Left lung (tissue), 10 donors: ENCODE data around the gene PCTP. TPM values are rescaled to one million over a fixed set of nuclear protein-coding genes. Genes with fewer than 3 reads are reported as not detected.

Experiments
- ATAC-seq: fragments of 200-7000 bp; cut with Tn5 transposase; one replicate; pipeline ENCODE4 v1.9.1; 2020; ENCODE audit warnings: moderate library complexity
- DNase-seq, 4 donors: peaks; one replicate each; pipeline ENCODE4 v3.0.0-alpha.2; 2013 to 2020
- H3K27ac ChIP-seq, 2 donors: fragments of 200-600 bp; sonication (generic) in 1 of 2; one replicate each; pipeline versions ENCODE4 v1.5.0 to v1.8.0; 2020 to 2021
- H3K27me3 ChIP-seq, 2 donors: fragments of 200-600 bp; sonication (generic) in 1 of 2; one replicate each; pipeline versions ENCODE4 v1.5.0 to v1.8.0; 2020 to 2021
- H3K36me3 ChIP-seq, 2 donors: fragments of 200-600 bp; sonication (generic) in 1 of 2; one replicate each; pipeline versions ENCODE4 v1.5.0 to v1.8.0; 2020 to 2021
- H3K4me1 ChIP-seq, 2 donors: fragments of 200-600 bp; one replicate each; pipeline ENCODE4 v1.8.0; 2021
- H3K4me3 ChIP-seq, 2 donors: fragments of 200-600 bp; sonication (generic) in 1 of 2; one replicate each; pipeline versions ENCODE4 v1.5.0 to v1.8.0; 2020 to 2021; ENCODE audit warnings: mild to moderate bottlenecking in 1 of 2
- H3K9me3 ChIP-seq, 2 donors: fragments of 200-600 bp; sonication (generic) in 1 of 2; one replicate each; pipeline versions ENCODE4 v1.5.0 to v1.8.0; 2020 to 2021
- intact Hi-C, 2 donors: fragments of 100-400 bp; cut with DNase I; formaldehyde crosslinking; loops; one replicate each; pipeline versions ENCODE4 v1.11.2 to v1.14.2; 2022
- polyA plus RNA-seq, 6 donors: library from polyadenylated mRNA; unstranded; fragments of 120-200 nt; gene quantifications; one replicate each; pipeline ENCODE4 v1.2.1, GENCODE V29; 2013; ENCODE audit not compliant: insufficient read length in 6 of 6
- total RNA-seq, 2 donors: library from RNA; stranded (reverse); fragmentation: NEBNext Ultra II Directional; extraction: Animal tissue kit (Norgen Biotek cat#: 25700); gene quantifications; one replicate each; pipeline ENCODE4 v1.2.1, GENCODE V29; 2021
- TF ChIP-seq, protein P1 (sequence below), 2 donors: fragments of 200-600 bp; sonication (generic) in 1 of 2; IDR thresholded peaks; one replicate each; pipeline versions ENCODE4 v1.5.0 to v1.8.0; 2021; ENCODE audit warnings: antibody characterized with exemption in 2 of 2
- donor health status: DM: no; HTN: yes; CAD: no.
- donor health status: DM: no; HTN: no; CAD: no.

Gene PCTP
- total and polyA plus RNA-seq, 8 donors: 19.0 to 24.2 (median 21.9) TPM

DNA sequence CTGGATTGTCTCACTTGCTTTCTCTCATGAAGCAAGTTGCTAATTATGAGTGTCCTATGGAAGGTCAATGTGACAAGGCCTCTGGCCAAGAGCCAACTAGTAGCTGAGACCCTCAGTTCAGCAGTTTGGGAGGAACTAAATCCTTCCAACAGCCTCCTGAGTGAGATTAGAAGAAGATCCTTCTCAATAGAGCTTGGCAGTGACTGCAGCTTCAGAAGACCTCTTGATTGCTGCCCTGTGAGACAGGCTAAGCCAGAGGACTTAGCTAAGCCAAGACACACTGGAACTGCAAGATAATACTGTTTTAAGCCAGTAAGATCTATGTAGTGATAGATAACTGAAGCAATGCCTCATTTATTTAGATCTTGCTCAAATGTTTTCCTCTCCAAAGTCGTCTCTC is 34.3 kb downstream of the PCTP start:
- H3K4me3 ChIP-seq: no peak overlapping the region
- no peaks in the 10 kb centered on the region for H3K9me3 ChIP-seq
- H3K4me1 ChIP-seq: peaks cover 0 to 7% of the 10 kb centered on the region in 2 donors
- H3K27me3 ChIP-seq: no peaks in the 10 kb centered on the region
- DNase-seq: no peak
- H3K27ac ChIP-seq: no peak overlapping the region
- TF ChIP-seq, protein P1, sequence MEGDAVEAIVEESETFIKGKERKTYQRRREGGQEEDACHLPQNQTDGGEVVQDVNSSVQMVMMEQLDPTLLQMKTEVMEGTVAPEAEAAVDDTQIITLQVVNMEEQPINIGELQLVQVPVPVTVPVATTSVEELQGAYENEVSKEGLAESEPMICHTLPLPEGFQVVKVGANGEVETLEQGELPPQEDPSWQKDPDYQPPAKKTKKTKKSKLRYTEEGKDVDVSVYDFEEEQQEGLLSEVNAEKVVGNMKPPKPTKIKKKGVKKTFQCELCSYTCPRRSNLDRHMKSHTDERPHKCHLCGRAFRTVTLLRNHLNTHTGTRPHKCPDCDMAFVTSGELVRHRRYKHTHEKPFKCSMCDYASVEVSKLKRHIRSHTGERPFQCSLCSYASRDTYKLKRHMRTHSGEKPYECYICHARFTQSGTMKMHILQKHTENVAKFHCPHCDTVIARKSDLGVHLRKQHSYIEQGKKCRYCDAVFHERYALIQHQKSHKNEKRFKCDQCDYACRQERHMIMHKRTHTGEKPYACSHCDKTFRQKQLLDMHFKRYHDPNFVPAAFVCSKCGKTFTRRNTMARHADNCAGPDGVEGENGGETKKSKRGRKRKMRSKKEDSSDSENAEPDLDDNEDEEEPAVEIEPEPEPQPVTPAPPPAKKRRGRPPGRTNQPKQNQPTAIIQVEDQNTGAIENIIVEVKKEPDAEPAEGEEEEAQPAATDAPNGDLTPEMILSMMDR (IDR thresholded peaks at IDR 0.05): no peak
- intact Hi-C loops: no loop called here
- ATAC-seq: no peak
- H3K36me3 ChIP-seq: no peaks in the 10 kb centered on the region

DNA sequence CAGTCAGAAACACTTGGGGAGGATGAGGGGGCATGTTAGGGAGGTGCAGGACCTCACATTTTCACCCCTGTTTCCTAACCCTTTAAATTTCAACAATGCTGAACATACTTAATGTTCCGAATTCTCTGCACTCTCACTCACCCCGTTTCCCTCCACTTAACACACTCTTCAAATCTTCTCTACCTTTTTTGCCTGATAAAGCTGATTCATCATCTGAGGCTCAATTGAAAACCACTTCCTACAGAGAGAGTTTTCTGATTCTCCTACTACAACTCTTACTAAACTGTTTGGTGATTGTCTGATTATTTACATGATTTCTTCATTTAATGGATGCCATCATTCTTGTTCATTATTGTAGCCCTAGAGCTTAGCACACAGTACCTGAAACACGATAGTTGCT is 42.4 kb downstream of the PCTP start:
- TF ChIP-seq, protein P1 (IDR thresholded peaks at IDR 0.05): no peak
- no peak overlapping the region for H3K4me3 ChIP-seq
- H3K4me1 ChIP-seq: no peaks in the 10 kb centered on the region
- H3K36me3 ChIP-seq: no peaks in the 10 kb centered on the region
- no peak overlapping the region for H3K27ac ChIP-seq
- intact Hi-C loops: no loop called here
- H3K27me3 ChIP-seq: no peaks in the 10 kb centered on the region
- ATAC-seq (no peak), DNase-seq (no peak)
- peaks cover 0 to 9% of the 10 kb centered on the region in 2 donors for H3K9me3 ChIP-seq

DNA sequence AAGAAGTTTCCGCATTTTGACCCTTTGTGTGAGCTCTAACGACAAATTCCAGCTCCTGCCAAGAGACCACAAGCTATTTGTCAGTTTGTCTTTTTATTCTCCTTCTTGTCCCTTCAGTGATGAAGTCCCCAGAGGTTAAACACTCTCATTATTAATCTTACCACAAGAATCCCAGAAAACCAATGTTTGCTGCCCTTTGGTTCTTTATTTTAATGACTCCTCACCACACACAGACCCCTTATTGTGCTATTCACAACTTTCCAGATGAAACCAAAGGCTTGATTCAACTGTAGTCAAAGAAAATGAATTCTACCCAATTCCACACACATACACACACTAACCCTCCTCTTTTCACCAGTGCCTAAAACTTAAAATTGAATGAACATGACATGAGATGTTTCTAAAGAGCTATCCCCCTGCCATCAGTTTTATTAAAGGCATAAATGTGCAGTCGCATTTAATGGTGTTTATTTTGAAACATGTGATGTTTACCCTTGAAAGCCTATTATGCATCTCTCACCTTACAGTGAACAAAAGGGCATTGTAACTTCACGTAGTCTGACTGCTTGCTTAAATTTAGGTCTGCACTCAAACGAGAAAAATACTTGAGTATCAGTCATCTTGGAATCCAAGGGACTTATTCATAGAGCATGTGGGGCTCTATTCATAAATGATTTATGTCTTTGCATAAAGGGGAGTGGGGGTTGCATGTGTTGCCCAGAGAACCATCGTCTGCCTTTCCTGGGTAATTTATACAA is 44.1 kb downstream of the PCTP start:
- Histone ChIP-seq H3K27me3 (no peaks in the 10 kb centered on the region), H3K4me3 (no peak overlapping the region), H3K36me3 (no peaks in the 10 kb centered on the region), H3K9me3 (peaks cover 0 to 14% of the 10 kb centered on the region in 2 donors), H3K4me1 (no peaks in the 10 kb centered on the region), H3K27ac (no peak overlapping the region)
- intact Hi-C loops: no loop called here
- TF ChIP-seq, protein P1 (IDR thresholded peaks at IDR 0.05): no peak
- no peak for DNase-seq
- no peak for ATAC-seq

DNA sequence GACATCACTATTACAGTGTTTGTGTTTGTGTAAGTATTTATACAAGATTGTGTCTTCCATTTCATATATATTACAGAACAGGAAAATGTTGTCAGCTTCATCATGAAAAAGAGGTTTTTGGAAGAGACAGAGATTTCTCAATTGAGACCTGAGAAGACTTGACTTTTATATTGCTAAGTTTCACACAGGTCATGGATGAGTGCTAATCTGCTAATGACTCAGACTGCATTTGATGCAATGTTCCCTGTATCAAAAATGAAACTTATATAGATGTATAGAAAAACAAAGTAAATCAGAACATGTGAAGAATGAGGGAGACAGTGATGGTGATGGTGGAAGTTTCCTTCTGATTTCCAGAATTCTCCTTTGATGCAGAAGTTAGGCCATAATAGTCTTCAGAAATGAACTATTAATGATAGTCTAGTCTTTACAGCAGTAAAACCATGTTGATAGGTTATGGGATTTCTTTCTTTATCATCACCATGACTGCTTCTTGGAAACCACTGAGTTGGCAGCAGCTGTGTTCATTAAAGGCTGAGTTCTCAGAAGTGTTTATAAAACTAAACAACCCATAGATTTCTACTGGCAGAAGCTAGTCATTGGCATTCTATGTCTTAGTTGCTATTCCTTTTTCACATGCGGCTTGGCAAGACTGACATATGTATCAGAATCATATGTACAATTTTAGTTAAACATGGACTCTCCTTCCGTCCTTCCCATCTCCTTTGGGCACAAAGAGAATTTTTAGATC is 56.1 kb downstream of the PCTP start:
- no peak overlapping the region for H3K27ac ChIP-seq
- H3K4me1 ChIP-seq: no peaks in the 10 kb centered on the region
- H3K9me3 ChIP-seq: peaks cover 0 to 1% of the 10 kb centered on the region in 2 donors
- no peak for DNase-seq
- H3K27me3 ChIP-seq: no peaks in the 10 kb centered on the region
- ATAC-seq: no peak
- intact Hi-C loops: no loop called here
- H3K4me3 ChIP-seq: no peak overlapping the region
- TF ChIP-seq, protein P1 (IDR thresholded peaks at IDR 0.05): no peak
- no peaks in the 10 kb centered on the region for H3K36me3 ChIP-seq

DNA sequence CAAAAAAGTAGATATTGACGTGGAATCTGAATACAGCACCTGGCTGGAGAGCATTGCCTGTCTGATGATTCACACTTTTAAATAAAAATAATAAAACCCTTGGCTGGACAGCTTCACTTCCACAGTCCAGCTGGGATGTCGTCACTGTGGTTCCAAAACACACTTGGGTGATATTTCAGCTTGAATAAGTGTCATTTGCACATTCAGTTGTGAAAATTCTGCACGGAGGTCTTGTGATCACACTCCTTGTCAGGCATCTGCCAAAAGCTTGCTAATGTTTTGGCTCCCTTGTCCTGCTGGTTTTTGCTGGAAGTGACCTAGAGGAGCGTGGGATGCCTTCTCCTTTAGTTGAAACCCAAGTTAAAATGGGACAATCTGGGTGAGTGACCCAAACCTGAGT is 60.7 kb downstream of the PCTP start:
- Histone ChIP-seq H3K4me3 (no peak overlapping the region), H3K36me3 (no peaks in the 10 kb centered on the region), H3K27ac (no peak overlapping the region), H3K4me1 (no peaks in the 10 kb centered on the region), H3K27me3 (no peaks in the 10 kb centered on the region), H3K9me3 (no peaks in the 10 kb centered on the region)
- TF ChIP-seq, protein P1 (IDR thresholded peaks at IDR 0.05): no peak
- intact Hi-C loops: no loop called here
- ATAC-seq (no peak), DNase-seq (no peak)
